ENCODE measurements around the gene CYBA. TPM values are rescaled to one million over a fixed set of nuclear protein-coding genes. Genes with fewer than 3 reads are reported as not detected.

CYBA gene
- polyA plus RNA-seq, 4 donors = 46.1 to 160 (median 103) TPM

- DNase-seq (ENCODE audit: low read depth in 4 of 4, low spot score in 3 of 4) = no peak
Observed at GRCh38 chr16:88631920-88632586, 18.8 kb downstream of the CYBA start.

- no peak for DNase-seq (ENCODE audit: low read depth in 4 of 4, low spot score in 3 of 4)
Observed at GRCh38 chr16:88631384-88631783, 19.5 kb downstream of the CYBA start.

GRCh38 chr16:88630941-88631340 is 19.9 kb downstream of the CYBA start:
- no peak for DNase-seq (ENCODE audit: low read depth in 4 of 4, low spot score in 3 of 4)

- no peak for DNase-seq (ENCODE audit: low read depth in 4 of 4, low spot score in 3 of 4)
Observed at GRCh38 chr16:88630433-88630832, 20.4 kb downstream of the CYBA start.

- DNase-seq (ENCODE audit: low read depth in 4 of 4, low spot score in 3 of 4) = no peak
Observed at GRCh38 chr16:88629835-88630234, 21.0 kb downstream of the CYBA start.

GRCh38 chr16:88628512-88628974 is 22.3 kb downstream of the CYBA start:
- DNase-seq (ENCODE audit: low read depth in 4 of 4, low spot score in 3 of 4) = no peak

- no peak for DNase-seq (ENCODE audit: low read depth in 4 of 4, low spot score in 3 of 4)
Observed at GRCh38 chr16:88627531-88628411, 23.1 kb downstream of the CYBA start.

GRCh38 chr16:88626646-88627045 is 24.2 kb downstream of the CYBA start:
- no peak for DNase-seq (ENCODE audit: low read depth in 4 of 4, low spot score in 3 of 4)

- DNase-seq (ENCODE audit: low read depth in 4 of 4, low spot score in 3 of 4) = no peak
Observed at GRCh38 chr16:88624977-88625576, 25.8 kb downstream of the CYBA start.

GRCh38 chr16:88624481-88624880 is 26.4 kb downstream of the CYBA start:
- DNase-seq (ENCODE audit: low read depth in 4 of 4, low spot score in 3 of 4) = no peak

GRCh38 chr16:88623858-88624257 is 27.0 kb downstream of the CYBA start:
- DNase-seq (ENCODE audit: low read depth in 4 of 4, low spot score in 3 of 4) = no peak

- DNase-seq (ENCODE audit: low read depth in 4 of 4, low spot score in 3 of 4) = no peak
Observed at GRCh38 chr16:88622866-88623265, 28.0 kb downstream of the CYBA start.

- DNase-seq (ENCODE audit: low read depth in 4 of 4, low spot score in 3 of 4) = no peak
Observed at GRCh38 chr16:88622125-88622524, 28.7 kb downstream of the CYBA start.

GRCh38 chr16:88619859-88620815 is 30.7 kb downstream of the CYBA start:
- no peak for DNase-seq (ENCODE audit: low read depth in 4 of 4, low spot score in 3 of 4)

- DNase-seq (ENCODE audit: low read depth in 4 of 4, low spot score in 3 of 4) = no peak
Observed at GRCh38 chr16:88618956-88619667, 31.7 kb downstream of the CYBA start.

- DNase-seq (ENCODE audit: low read depth in 4 of 4, low spot score in 3 of 4) = no peak
Observed at GRCh38 chr16:88618182-88618955, 32.5 kb downstream of the CYBA start.

- DNase-seq (ENCODE audit: low read depth in 4 of 4, low spot score in 3 of 4) = no peak
Observed at GRCh38 chr16:88617268-88618031, 33.4 kb downstream of the CYBA start.

- DNase-seq (ENCODE audit: low read depth in 4 of 4, low spot score in 3 of 4) = no peak
Observed at GRCh38 chr16:88616736-88617135, 34.1 kb downstream of the CYBA start.

Data from left renal pelvis (tissue), 4 donors.